ENCODE data around the gene SRSF3. TPM values are rescaled to one million over a fixed set of nuclear protein-coding genes. Genes with fewer than 3 reads are reported as not detected.

Gene SRSF3
- total RNA-seq, 2 experiments from 2014 or later: 550 to 556 TPM

DNA sequence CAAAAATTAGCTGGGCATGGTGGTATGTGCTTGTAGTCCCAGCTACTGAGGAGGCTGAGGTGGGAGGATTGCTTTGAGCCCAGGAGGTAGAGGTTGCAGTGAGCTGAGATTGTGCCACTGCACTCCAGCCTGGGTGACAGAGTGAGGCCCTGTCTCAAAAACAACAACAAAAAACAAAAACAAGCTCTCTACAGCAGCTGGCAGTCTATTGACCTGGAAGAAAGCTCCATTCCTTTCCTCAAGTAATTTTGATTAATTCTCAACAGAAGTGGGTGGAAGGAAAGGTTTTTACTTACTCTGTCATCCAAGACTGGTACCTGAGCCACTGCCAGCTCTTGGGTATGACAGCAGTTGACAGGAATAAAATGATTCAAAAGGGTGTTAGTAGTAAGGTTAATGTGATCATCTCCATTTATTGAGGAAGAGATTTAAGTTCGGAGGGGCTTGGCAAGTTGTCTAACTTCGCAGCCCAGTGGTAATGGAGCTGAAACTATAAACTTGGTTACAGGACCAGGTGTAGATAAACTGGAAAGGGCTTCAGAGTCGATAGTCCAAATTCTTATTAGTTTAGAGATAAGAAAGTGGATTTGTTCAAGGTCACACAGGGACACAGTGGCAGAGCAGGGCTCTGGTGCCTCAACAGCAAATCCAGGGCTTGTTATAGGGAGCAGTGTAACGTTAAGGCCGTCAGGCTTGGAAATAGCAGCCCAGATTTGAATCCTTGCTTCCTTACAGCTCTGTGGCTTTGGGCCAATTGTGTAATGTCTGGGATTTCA, 14.8 kb downstream of the SRSF3 start:
- H3K27ac ChIP-seq (ENCODE audit: low read depth in 1 of 2, low read length in 2 of 2): peak overlapping the region in 1 of 2 donors; percentile 36
- peak overlapping the region; percentile 65 for H3K27ac Mint-ChIP-seq
- peaks cover 88% of the 10 kb centered on the region for H3K36me3 ChIP-seq (ENCODE audit: insufficient read depth, low read length)
- no peak overlapping the region for H3K4me3 Mint-ChIP-seq
- no peak for DNase-seq
- ATAC-seq (ENCODE audit: poor library complexity): no peak
- H3K4me3 ChIP-seq (ENCODE audit: low read length): no peak overlapping the region
- no peaks in the 10 kb centered on the region for H3K9me3 ChIP-seq (ENCODE audit: control insufficient read depth in 1 of 2, insufficient read depth in 1 of 2, low read length in 2 of 2)
- TF ChIP-seq, protein P1, sequence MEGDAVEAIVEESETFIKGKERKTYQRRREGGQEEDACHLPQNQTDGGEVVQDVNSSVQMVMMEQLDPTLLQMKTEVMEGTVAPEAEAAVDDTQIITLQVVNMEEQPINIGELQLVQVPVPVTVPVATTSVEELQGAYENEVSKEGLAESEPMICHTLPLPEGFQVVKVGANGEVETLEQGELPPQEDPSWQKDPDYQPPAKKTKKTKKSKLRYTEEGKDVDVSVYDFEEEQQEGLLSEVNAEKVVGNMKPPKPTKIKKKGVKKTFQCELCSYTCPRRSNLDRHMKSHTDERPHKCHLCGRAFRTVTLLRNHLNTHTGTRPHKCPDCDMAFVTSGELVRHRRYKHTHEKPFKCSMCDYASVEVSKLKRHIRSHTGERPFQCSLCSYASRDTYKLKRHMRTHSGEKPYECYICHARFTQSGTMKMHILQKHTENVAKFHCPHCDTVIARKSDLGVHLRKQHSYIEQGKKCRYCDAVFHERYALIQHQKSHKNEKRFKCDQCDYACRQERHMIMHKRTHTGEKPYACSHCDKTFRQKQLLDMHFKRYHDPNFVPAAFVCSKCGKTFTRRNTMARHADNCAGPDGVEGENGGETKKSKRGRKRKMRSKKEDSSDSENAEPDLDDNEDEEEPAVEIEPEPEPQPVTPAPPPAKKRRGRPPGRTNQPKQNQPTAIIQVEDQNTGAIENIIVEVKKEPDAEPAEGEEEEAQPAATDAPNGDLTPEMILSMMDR (IDR thresholded peaks at IDR 0.05): no peak
- ChIA-PET POLR2A (interaction anchor here (0.6 to 6.1 kb wide), 6 partner anchors 11 to 185 kb away, joined by 3 to 60 read pairs (median 3); partner anchors contain the start of gene SRSF3), CTCF (interaction anchor here (0.6 to 1.1 kb wide), 3 partner anchors 8 to 240 kb away, joined by 3 to 4 read pairs (median 3); no protein-coding TSS in a partner anchor)
- no peaks in the 10 kb centered on the region for H3K27me3 ChIP-seq (ENCODE audit: control insufficient read depth in 1 of 2, insufficient read depth in 2 of 2, low read length in 2 of 2)
- peaks cover 93% of the 10 kb centered on the region for H3K36me3 Mint-ChIP-seq (ENCODE audit: low read depth)
- H3K27me3 Mint-ChIP-seq: no peaks in the 10 kb centered on the region
- intact Hi-C loops (cut with DNase I, micrococcal nuclease): no loop called here
- H3K4me1 ChIP-seq (ENCODE audit: insufficient read depth, low read length): peaks cover 49% of the 10 kb centered on the region
- peaks cover 66% of the 10 kb centered on the region for H3K4me1 Mint-ChIP-seq (ENCODE audit: low read depth)
- no peaks in the 10 kb centered on the region for H3K9me3 Mint-ChIP-seq

- Histone ChIP-seq H3K27me3 (ENCODE audit: control insufficient read depth in 1 of 2, insufficient read depth in 2 of 2, low read length in 2 of 2) (no peaks in the 10 kb centered on the region), H3K27ac (ENCODE audit: low read depth in 1 of 2, low read length in 2 of 2) (peak overlapping the region in 1 of 2 donors; percentile 36), H3K9me3 (ENCODE audit: control insufficient read depth in 1 of 2, insufficient read depth in 1 of 2, low read length in 2 of 2) (no peaks in the 10 kb centered on the region), H3K36me3 (ENCODE audit: insufficient read depth, low read length) (peaks cover 82% of the 10 kb centered on the region), H3K4me3 (ENCODE audit: low read length) (no peak overlapping the region), H3K4me1 (ENCODE audit: insufficient read depth, low read length) (peaks cover 43% of the 10 kb centered on the region)
- DNase-seq (peak in 1 of 14 experiments; percentile 12), ATAC-seq (ENCODE audit: poor library complexity) (no peak)
- Mint-ChIP-seq H3K27me3 (no peaks in the 10 kb centered on the region), H3K4me3 (no peak overlapping the region), H3K27ac (peak overlapping the region; percentile 65), H3K4me1 (ENCODE audit: low read depth) (peaks cover 60% of the 10 kb centered on the region), H3K9me3 (no peaks in the 10 kb centered on the region), H3K36me3 (ENCODE audit: low read depth) (peaks cover 87% of the 10 kb centered on the region)
- ChIA-PET POLR2A (interaction anchor here (0.6 to 6.1 kb wide), 5 partner anchors 12 to 186 kb away, joined by 3 to 60 read pairs (median 4); partner anchors contain the start of genes SRSF3 and STK38), CTCF (interaction anchor here (0.6 to 1.1 kb wide), 4 partner anchors 9 to 241 kb away, joined by 3 to 4 read pairs (median 4); no protein-coding TSS in a partner anchor)
- TF ChIP-seq, protein P1 (IDR thresholded peaks at IDR 0.05): no peak
- intact Hi-C loops (cut with DNase I, micrococcal nuclease): no loop called here
Observed at GRCh38 chr6:36609582-36609981, 15.4 kb downstream of the SRSF3 start.

DNA sequence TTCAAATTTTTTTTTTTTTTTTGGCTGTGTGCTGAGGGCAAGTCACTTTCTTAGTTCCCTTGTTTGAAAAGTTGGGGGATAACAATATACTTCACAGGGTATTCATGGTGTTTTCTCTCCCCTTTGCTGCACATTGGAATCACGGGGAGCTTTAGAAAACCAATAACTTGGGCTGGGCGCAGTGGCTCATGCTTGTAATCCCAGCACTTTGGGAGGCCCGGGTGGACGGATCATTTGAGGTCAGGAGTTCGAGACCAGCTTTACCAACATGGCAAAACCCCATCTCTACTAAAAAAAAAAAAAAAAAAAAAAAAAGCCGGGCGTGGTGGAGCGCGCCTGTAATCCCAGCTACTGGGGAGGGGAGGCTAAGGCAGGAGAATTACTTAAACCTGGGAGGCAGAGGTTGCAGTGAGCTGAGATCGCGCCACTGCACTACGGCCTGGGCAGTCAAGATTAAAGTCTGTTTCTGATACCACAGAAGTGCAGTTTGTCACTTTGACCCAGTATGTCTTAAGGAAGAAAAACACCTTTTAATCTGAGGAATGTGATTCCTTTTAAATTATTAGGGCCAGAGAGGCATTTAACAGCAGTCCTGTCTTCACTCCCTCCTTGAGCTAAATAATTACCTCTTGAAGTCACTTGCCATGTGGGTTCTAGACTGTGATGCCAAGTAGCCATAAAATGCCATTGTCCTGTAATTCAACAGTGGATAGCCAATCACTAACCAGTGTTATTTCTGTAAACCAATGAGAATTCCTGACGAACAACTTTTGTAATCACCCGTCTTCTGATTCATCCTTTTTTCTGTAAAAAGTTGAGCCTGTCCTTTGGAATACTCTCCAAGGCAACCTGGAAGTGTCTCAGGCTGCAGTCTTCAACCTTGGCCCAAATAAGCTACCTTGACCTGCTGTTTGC, 16.1 kb downstream of the SRSF3 start:
- DNase-seq (no peak), ATAC-seq (ENCODE audit: poor library complexity) (no peak)
- peaks cover 44% of the 10 kb centered on the region for H3K4me1 ChIP-seq (ENCODE audit: insufficient read depth, low read length)
- H3K9me3 ChIP-seq (ENCODE audit: control insufficient read depth in 1 of 2, insufficient read depth in 1 of 2, low read length in 2 of 2): no peaks in the 10 kb centered on the region
- H3K27ac Mint-ChIP-seq: peak overlapping the region; percentile 65
- no peak overlapping the region for H3K27ac ChIP-seq (ENCODE audit: low read depth in 1 of 2, low read length in 2 of 2)
- no peak overlapping the region for H3K4me3 Mint-ChIP-seq
- CTCF ChIA-PET: interaction anchor here (0.6 to 1.1 kb wide), 5 partner anchors 7 to 241 kb away, joined by 3 to 4 read pairs (median 3); no protein-coding TSS in a partner anchor
- no peaks in the 10 kb centered on the region for H3K27me3 Mint-ChIP-seq
- H3K36me3 Mint-ChIP-seq (ENCODE audit: low read depth): peaks cover 85% of the 10 kb centered on the region
- TF ChIP-seq, protein P1 (IDR thresholded peaks at IDR 0.05): no peak
- no peak overlapping the region for H3K4me3 ChIP-seq (ENCODE audit: low read length)
- POLR2A ChIA-PET: interaction anchor here (0.6 to 6.1 kb wide), 6 partner anchors 13 to 187 kb away, joined by 3 to 60 read pairs (median 4); partner anchors contain the start of genes SRSF3 and STK38
- no peaks in the 10 kb centered on the region for H3K9me3 Mint-ChIP-seq
- peaks cover 56% of the 10 kb centered on the region for H3K4me1 Mint-ChIP-seq (ENCODE audit: low read depth)
- intact Hi-C loops (cut with DNase I, micrococcal nuclease): loop anchor here in 1 of 2 experiments (5.0 to 10.0 kb wide), 2 partner anchors 242 to 585 kb away; no protein-coding TSS in a partner anchor
- no peaks in the 10 kb centered on the region for H3K27me3 ChIP-seq (ENCODE audit: control insufficient read depth in 1 of 2, insufficient read depth in 2 of 2, low read length in 2 of 2)
- H3K36me3 ChIP-seq (ENCODE audit: insufficient read depth, low read length): peaks cover 74% of the 10 kb centered on the region
